Breast epithelium (tissue), 3 donors: Measurements from ENCODE around the gene CLEC11A.
"Not testable (repeated sequence)": the region's sequence is repeated elsewhere in the genome, so short reads cannot be mapped to it uniquely, and the experiment has no call there.

ENCODE experiments used
- CTCF ChIP-seq, 3 donors: fragments of 450-650 bp; IDR thresholded peaks; one replicate each; pipeline ENCODE4 v1.5.1; 2016 to 2017; ENCODE audit warnings: antibody characterized with exemption in 3 of 3, mild to moderate bottlenecking in 3 of 3, moderate library complexity in 3 of 3
- POLR2A ChIP-seq: fragments of 450-650 bp; IDR thresholded peaks from one replicate; pipeline ENCODE4 v1.6.1; 2016; ENCODE audit warnings: antibody characterized with exemption, mild to moderate bottlenecking, moderate library complexity
- POLR2AphosphoS5 ChIP-seq, 3 donors: sonication (generic); formaldehyde crosslinking; IDR thresholded peaks; one replicate each; pipeline ENCODE4 v1.6.1; 2017; ENCODE audit warnings: antibody characterized with exemption in 3 of 3

DNA sequence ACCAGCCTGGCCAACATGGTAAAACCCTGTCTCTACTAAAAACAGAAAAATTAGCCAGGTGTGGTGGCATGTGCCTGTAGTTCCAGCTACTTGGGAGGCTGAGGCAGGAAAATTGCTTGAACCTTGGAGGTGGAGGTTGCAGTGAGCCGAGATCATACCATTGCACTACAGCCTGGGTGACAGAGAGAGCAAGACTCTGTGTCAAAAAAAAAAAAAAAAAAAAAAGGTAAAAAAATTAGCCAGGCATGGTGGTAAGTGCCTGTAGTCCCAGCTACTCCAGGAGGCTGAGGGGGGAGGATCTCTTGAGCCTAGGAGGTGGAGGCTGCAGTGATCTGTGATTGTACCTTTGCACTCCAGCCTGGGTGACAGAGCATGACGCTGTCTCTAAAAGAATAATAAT lies 47.0 kb downstream of the CLEC11A start, which contains the start of gene GPR32:
- TF ChIP-seq CTCF (IDR thresholded peaks at IDR 0.05); POLR2A; POLR2AphosphoS5 (IDR thresholded peaks at IDR 0.05): not testable (repeated sequence)
